IPS-NIHi11 (cell line): ENCODE results near the gene MRGPRD.
"Not testable (repeated sequence)": the region's sequence is repeated elsewhere in the genome, so short reads cannot be mapped to it uniquely, and the experiment has no call there.

Experiments used
- DNase-seq: peaks from one replicate; pipeline ENCODE4 v3.0.0; 2012; ENCODE audit warnings: mixed read lengths, low spot score

Gene MRGPRD

DNA sequence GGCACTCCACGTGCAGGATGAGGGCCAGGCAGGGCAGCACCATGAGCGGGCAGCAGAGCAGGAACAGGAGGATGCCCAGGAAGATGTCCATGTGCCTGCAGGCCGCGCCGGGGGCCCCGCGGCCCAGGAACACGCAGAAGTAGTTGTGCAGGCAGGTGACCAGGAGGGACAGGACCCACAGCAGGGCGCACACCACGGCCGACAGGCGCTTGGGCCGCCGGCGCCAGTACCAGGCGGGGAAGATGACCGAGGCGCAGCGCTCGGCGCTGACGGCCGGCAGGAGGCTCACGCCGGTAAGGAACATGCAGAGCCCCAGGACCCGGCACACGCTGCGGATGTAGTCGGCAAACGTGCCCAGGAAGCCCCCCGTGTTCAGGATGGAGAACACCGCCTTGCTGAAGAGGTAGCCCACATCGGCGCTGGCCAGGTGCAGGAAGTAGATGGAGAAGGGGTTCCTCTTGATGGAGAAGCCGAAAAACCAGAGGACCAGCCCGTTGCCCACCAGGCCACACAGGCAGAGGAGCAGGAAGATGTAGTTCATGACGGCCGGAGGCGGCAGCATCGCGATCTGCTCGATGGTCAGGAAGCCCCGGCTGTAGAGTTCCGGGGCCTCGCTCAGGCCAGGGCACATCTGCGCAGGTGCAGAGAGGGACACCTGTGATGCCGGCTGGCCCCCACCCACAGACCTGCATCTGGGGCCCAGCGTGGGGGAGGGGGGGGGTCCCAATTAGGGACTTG is 25.0 kb upstream of the MRGPRD start:
- DNase-seq = no peak

DNA sequence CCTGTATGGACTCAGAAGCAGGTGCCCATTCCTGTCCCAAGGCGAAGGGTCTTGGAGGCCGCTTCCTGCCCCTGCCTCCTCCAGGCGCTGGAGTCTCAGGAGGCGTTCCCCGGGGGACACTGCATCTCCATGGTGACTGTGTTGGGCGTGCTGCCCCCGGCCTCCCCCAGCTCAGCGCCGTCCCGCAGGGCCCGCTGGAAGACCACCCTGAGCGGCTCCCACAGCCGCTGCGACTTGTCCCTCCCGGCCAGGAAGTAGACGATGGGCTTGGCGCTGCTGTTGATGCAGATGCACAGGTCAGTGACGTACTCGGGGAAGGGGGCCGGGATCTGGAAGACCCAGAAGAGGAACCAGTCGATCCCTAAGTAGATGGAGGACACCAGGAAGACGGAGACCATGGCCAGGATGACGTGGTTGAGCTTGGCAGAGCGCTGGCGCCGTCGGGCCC is 24.4 kb upstream of the MRGPRD start:
- DNase-seq = no peak

DNA sequence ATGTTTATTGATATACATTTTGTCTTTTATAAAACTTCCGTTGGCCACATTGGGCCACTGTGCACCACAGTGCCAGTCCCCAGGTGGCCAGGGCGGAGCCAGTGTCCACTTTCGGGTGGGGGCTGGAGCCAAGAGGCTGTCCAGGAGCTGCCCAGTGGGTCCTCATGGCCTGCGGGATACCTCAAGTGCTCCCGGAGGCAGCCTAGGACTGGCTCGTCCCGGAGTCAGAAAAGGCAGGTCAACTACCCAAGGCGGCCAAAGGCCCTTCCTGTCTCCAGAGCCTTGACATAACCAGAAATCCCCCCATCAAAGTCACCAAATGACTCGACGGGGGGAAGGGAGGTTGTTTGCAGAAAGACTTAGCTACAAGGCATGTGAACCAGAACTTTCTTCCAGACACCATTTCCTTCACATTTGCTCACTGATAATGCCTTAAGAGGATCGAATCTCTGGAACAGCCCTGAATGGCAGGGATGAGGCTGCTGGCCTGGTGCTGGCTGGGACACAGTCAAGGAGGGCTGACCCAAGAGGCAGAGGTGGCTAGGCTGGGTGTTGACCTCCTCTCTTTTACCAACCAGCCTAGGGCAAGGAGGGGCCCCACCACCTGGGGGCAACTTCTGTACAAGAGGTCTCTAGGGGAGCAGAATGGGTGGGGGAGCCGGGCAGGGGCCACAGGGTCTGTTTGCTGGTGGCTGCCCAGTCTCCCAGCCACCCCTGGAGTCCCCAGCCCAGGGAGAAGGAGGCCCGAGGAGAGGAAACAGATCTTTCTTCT is 23.8 kb upstream of the MRGPRD start:
- DNase-seq = no peak

DNA sequence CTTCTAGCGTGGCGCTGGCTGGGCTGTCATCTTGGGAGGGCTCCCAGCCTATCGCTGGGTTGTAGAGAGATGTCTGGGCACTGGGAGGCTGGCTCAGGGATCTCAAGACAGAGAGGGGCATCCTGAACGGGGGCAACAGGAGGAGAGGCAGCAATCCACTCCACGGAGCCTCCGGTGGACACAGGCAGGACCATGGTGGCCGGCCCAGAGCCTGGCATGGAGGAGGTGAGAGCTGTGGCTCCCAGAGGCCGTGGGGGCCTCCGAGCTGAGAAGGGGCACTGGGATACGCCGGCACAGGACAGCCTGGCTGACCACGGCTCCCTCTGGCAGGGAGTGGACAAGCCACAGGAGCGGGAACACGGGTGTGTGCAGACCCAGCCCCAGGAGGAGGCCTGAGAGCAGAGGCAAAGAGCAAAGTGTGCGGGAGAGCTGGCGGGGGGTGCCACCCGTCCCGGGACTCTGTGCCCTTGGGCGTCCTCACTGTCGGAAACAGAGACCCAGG is 23.1 kb upstream of the MRGPRD start:
- no peak for DNase-seq

GRCh38 chr11:69003301-69003865 is 22.6 kb upstream of the MRGPRD start:
- no peak for DNase-seq

DNA sequence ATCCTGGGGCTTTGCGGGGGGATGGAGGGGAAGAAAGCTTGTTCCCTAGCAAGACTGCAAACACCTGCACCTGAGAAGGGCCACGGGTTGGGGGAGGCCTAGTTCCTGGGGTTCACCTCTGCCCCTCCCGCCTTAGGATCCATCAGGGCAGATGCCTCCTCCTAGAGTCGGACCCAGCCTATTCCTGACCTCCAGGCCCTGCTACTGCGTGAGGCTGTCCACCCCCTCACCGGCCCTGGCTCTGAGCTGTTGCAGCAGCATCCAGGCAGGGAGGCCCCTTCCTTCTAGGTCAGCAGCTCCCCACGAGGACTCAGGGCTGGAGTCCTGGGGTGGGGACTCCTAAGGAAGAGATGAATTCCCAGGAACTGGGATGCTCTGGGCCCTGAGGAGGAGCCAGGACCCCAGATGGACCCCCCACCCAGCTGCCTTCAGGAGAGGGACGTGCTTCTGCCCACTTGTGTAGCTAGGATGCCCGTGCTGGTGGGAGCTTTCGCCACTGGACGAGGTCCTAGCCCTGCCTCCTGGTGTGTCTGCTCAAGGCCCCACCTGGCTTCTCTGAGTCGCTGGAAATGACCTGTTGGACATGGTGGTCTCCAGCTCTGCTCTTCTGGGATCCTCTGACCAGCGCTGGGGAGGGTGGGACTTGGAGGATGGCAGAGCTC is 21.9 kb upstream of the MRGPRD start:
- no peak for DNase-seq

DNA sequence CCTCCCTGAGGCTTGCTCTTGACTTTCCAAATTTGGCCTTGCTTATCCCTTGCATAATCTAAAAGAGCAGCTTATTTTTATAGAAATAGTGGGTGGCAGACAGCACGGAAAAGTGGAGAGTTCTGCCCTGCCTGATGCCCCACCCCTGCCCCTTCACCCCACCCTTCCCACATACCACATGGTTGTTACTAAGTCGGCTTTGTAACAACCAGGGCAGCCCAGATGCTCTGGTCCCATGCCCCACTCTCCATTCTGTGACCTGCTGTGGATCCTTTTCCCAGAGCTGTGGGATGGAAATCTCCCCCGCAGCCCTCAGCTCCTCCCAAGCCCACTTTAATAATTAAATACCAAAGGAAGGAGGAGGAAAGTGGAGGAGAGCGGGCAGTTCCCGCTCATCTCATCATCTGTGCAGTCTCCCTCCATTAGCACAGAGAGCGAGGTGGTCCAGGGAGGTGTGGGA is 21.4 kb upstream of the MRGPRD start:
- DNase-seq = no peak

- no peak for DNase-seq
Measured at GRCh38 chr11:69001243-69002081, 20.7 kb upstream of the MRGPRD start.

- DNase-seq = no peak
Measured at GRCh38 chr11:69000831-69001242, 20.1 kb upstream of the MRGPRD start.

DNA sequence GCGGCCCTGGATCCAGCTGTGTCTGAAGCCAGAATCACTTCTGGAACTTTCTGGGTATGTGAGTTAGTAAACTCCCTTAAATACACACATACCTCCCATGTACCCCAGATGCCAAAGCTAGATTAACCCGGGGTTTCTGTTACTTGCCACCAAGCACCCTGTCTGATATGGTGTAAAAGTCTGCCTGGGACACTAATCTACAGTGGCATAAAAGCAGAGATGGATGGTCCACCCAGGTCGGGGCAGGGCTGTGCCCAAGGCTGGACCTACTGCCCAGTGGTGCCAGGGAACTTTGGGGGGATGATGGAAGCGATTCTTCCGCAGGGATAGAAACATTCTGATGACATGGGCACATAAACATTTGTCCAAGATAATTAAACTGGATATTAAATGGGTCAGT is 19.6 kb upstream of the MRGPRD start:
- DNase-seq = no peak

DNA sequence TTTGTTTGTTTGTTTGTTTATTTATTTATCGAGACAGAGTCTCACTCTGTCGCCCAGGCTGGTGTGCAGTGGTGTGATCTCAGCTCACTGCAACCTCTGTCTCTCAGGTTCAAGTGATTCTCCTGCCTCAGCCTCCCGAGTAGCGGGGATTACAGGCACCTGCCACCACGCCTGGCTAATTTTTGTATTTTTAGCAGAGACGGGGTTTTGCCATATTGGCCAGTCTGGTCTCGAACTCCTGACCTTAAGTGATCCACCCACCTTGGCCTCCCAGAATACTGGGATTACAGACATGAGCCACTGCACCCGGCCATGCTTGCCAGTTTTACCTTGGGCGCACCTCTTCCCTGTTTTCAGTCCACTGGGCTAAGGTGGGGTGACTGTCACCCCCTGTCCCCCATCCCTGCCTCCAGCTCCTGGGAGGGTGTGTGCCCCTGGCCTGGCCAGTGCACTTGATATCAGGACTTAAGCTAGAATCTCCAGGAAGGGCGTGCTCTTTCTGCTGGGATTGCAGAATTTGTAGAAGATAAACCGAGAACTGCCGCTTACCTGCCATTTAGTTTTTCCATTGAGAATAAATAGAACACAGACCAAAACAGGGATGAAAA is 19.1 kb upstream of the MRGPRD start:
- not testable (repeated sequence) for DNase-seq

GRCh38 chr11:68999093-68999747 is 18.4 kb upstream of the MRGPRD start:
- DNase-seq = no peak

DNA sequence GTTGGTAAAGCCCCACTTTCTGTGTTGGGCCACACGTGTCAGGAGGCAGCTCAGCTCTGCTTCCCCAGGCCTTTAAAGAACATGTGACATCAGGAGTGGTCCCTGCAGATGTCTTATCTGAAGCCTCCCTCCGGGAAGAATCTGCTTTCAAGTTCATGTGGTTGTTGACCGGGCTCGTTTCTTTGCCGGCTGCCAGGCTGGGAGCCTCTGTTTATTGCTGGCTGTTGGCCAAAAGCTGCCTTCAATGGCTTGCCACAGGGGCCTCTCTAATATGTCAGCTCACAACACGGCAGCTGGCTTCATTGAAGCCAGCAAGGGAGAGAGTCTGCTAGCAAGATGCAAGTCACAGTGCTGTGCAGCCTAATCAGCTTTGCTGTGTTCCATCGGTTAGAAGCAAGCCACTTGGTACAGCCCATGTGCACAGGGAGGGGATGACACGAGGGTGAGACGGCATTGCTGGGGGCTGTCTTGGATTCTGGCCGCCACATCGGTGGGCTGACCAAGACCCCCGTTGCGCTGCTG is 17.7 kb upstream of the MRGPRD start:
- no peak for DNase-seq

DNA sequence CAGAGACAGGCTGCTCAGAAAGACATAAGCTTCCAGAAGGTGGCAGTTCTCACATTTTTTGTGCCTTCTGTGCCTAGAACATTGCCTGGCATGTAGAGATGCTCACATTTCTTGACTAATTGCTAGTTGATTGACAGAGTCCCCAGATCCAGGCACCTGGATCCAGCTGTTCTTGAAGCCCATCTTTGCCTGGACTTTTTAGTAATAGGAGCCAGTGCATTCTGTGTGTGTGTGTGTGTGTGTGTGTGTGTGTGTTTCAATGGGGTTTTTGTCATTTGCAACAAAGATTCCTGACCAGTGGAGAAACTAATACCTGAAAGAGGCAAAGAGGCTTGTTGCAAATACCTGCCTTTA is 17.2 kb upstream of the MRGPRD start:
- no peak for DNase-seq

DNA sequence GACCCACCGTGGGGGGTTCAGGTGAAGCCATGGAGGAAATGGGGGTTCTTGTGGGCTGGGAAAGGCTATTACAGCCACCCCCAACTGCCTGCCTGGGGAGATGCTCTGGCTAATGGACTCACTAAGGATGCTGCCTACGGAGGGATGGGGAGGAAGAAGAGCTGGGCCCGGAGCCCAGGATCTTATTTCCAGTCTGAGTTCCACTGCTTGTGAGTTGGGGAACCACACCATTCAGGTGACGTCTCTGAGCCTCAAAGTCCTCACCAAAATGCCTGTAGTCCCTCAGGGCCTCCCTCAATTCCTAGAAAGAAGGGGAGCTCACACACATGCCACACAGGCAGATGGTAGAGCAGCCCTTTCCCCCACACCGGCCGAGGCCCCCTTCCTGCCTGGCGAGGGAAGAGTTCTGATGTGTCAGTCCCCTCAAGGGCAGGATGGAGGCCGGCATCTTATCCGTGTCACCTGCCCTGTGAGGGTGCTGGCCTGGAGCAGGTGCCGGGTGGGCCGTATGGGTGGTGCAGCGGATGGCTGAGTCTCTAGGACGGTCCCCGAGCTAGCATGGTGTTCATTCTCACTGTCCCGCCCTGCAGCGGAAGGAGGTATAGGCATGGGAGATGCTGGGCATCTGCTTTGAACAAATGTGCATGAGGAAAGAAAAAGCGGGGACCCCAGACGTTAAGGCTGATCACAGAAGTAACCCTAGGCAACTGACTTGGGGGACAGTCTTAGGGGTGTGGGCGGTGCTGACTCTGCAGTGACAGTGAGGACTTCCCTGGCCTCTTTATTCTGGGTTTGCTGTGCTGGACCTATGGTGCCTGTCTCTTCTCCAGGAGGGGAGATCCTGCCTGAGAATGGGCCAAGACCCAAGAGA is 16.6 kb upstream of the MRGPRD start:
- no peak for DNase-seq

DNA sequence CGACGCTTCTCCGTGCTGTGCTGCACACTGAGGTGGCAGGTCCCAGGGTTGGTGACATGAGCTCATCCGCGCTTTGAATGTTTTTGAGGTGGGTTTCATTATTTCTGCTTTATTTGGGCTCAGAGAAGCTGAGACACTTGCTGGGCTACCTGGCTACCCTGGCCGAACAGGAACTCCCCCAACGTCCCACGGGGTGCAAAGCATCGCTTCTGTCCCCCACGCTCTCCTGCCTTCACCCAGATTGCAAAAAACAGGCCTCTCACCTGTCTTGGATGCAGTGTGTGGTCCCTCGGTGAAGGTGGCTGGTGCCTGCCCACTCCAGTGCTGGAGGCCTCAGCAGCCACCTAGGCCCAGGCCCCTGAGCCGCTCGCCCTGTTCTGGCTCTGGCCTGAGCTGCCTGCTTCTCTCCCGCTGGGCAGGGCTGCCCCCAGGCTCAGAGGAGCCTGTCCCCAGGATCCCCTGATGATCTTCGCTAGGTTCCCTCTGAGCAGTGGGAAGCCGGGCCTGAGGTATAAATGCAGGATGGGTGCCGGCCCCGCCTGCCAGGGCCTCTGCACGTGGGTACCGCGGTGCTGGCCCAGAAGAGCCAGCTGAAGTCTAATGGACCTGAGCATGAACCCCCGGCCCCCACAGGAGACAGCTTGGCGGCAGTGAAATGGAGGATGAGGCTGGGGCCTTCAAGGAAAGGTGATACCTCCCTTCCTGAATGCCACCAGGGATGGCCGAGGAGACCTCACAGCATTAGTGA is 15.8 kb upstream of the MRGPRD start:
- DNase-seq = no peak

DNA sequence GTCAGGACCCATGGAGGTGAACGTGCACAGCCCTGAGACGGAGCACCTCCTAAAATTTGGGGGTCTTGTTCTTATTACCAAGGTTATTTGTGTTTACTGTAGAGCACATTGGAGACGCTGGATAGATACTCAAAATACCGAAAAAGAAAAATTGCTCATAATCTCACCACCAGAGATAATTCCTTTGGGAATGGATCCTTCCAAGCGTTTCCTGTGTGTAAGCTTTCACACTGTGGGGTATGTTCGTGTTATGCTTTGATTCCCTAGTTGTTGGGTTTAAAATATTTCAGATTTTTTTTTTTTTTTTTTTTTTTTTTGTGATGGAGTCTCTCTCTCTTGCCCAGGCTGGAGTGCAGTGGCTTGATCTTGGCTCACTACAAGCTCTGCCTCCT is 14.1 kb upstream of the MRGPRD start:
- DNase-seq = no peak

GRCh38 chr11:68994161-68994893 is 13.5 kb upstream of the MRGPRD start:
- DNase-seq = no peak
